Mesendoderm (in vitro differentiated cells): ENCODE results near the gene FNIP1.

Experiments used
- DNase-seq: peaks from one replicate; pipeline ENCODE4 v3.0.0; 2013
- H2AK5ac ChIP-seq: 2 replicates; pipeline ENCODE4 v1.6.1; 2013; ENCODE audit warnings: low read length, inconsistent platforms
- H2BK120ac ChIP-seq: 2 replicates; pipeline ENCODE4 v1.6.1; 2013; ENCODE audit warnings: low read depth, mild to moderate bottlenecking, low read length, moderate library complexity, mixed read lengths
- H2BK15ac ChIP-seq: replicated peaks from 2 replicates; pipeline ENCODE4 v1.6.1; 2013; ENCODE audit warnings: low read depth, mild to moderate bottlenecking, moderate library complexity
- H2BK5ac ChIP-seq: 2 replicates; pipeline ENCODE4 v1.6.1; 2013; ENCODE audit warnings: low read length, inconsistent platforms
- H3K18ac ChIP-seq: 2 replicates; pipeline ENCODE4 v1.6.1; 2013; ENCODE audit warnings: mild to moderate bottlenecking, low read length, mixed read lengths
- H3K23ac ChIP-seq: one replicate; pipeline ENCODE4 v1.6.1; 2013; ENCODE audit warnings: low read length
- H3K27ac ChIP-seq: 2 replicates; pipeline ENCODE4 v1.5.1; 2013; ENCODE audit warnings: low read depth, mild to moderate bottlenecking, inconsistent platforms, low read length, moderate library complexity
- H3K27me3 ChIP-seq: 2 replicates; pipeline ENCODE4 v1.6.1; 2013; ENCODE audit warnings: low read length, control low read depth, mild to moderate bottlenecking, inconsistent platforms; ENCODE audit not compliant: insufficient read depth, poor library complexity
- H3K36me3 ChIP-seq: 2 replicates; pipeline ENCODE4 v1.6.1; 2013; ENCODE audit warnings: low read length, inconsistent platforms; ENCODE audit not compliant: control insufficient read depth, insufficient read depth
- H3K4ac ChIP-seq: one replicate; pipeline ENCODE4 v1.6.1; 2013; ENCODE audit warnings: low read depth, mild to moderate bottlenecking, low read length, moderate library complexity
- H3K4me1 ChIP-seq: 2 replicates; pipeline ENCODE4 v1.6.1; 2013; ENCODE audit warnings: low read depth, low read length, inconsistent platforms; ENCODE audit not compliant: control insufficient read depth
- H3K4me2 ChIP-seq: 2 replicates; pipeline ENCODE4 v1.6.1; 2013; ENCODE audit warnings: low read length
- H3K4me3 ChIP-seq: 2 replicates; pipeline ENCODE4 v1.5.1; 2013; ENCODE audit warnings: mild to moderate bottlenecking, low read length
- H3K56ac ChIP-seq: one replicate; pipeline ENCODE4 v1.6.1; 2013; ENCODE audit warnings: low read length
- H3K79me1 ChIP-seq: 2 replicates; pipeline ENCODE4 v1.6.1; 2013; ENCODE audit warnings: low read length, inconsistent platforms
- H3K79me2 ChIP-seq: 2 replicates; pipeline ENCODE4 v1.6.1; 2013; ENCODE audit warnings: mild to moderate bottlenecking, low read length; ENCODE audit not compliant: control insufficient read depth, insufficient read depth
- H3K9ac ChIP-seq: 2 replicates; pipeline ENCODE4 v1.6.1; 2013; ENCODE audit warnings: low read length, inconsistent platforms
- H4K5ac ChIP-seq: one replicate; pipeline ENCODE4 v1.6.1; 2013; ENCODE audit warnings: low read length
- H4K8ac ChIP-seq: one replicate; pipeline ENCODE4 v1.6.1; 2013; ENCODE audit warnings: low read depth, mild to moderate bottlenecking, control low read depth, low read length, moderate library complexity
- WGBS: extraction: QIAGEN DNeasy Blood & Tissue Kit; methylation state at CpG from one replicate; pipeline ENCODE4 v1.1.7; 2013; ENCODE audit warnings: low lambda C conversion rate, missing lambda C conversion rate; ENCODE audit not compliant: insufficient coverage; ENCODE audit errors: extremely low coverage; 5-methylcytosine and 5-hydroxymethylcytosine counted together

The FNIP1 gene

GRCh38 chr5:131825404-131826013 lies 28.7 kb upstream of the FNIP1 start:
- WGBS, result no CpG with 5 or more reads among the region's 2 CpGs
- H3K27ac ChIP-seq, result no peak overlapping the region
- H2AK5ac ChIP-seq, result no peak overlapping the region
- H3K4me3 ChIP-seq, result no peak overlapping the region
- no peak overlapping the region for H2BK120ac ChIP-seq
- H2BK15ac ChIP-seq, result no peak overlapping the region
- no peak overlapping the region for H3K56ac ChIP-seq
- no peaks in the 10 kb centered on the region for H3K79me2 ChIP-seq
- H3K4ac ChIP-seq, result no peak overlapping the region
- H2BK5ac ChIP-seq, result no peak overlapping the region
- H4K8ac ChIP-seq, result no peak overlapping the region
- DNase-seq, result peak; percentile 28
- H3K23ac ChIP-seq, result no peak overlapping the region
- no peak overlapping the region for H3K9ac ChIP-seq
- H3K18ac ChIP-seq, result no peak overlapping the region
- H3K79me1 ChIP-seq, result no peaks in the 10 kb centered on the region
- no peaks in the 10 kb centered on the region for H3K27me3 ChIP-seq
- no peaks in the 10 kb centered on the region for H3K36me3 ChIP-seq
- no peak overlapping the region for H4K5ac ChIP-seq
- H3K4me1 ChIP-seq, result no peaks in the 10 kb centered on the region
- no peak overlapping the region for H3K4me2 ChIP-seq

DNA sequence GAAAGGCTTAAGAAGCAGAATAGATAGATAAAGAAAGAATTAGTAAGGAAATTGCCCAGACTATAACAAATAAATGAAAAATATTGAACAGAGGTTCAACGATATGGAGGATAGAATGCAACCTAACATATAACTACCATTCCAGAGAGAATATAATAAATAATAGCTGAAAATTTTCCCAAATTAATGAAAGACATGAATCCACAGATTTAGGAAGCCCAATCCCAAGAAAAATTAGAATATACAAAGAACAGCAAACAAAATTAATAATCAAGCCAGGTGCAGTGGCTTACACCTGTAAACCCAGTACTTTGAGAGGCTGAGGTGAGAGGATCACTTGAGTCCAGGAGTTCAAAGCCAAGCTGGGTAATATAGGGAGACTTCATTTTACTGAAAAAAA lies 27.8 kb upstream of the FNIP1 start:
- no peak overlapping the region for H2BK15ac ChIP-seq
- no peak for DNase-seq
- H3K4me3 ChIP-seq, result no peak overlapping the region
- no CpG with 5 or more reads among the region's 1 CpG for WGBS
- no peak overlapping the region for H3K4me2 ChIP-seq
- H3K79me2 ChIP-seq, result no peaks in the 10 kb centered on the region
- H3K4ac ChIP-seq, result no peak overlapping the region
- H2BK120ac ChIP-seq, result no peak overlapping the region
- no peak overlapping the region for H3K23ac ChIP-seq
- H4K5ac ChIP-seq, result no peak overlapping the region
- no peak overlapping the region for H2BK5ac ChIP-seq
- no peak overlapping the region for H3K9ac ChIP-seq
- H3K4me1 ChIP-seq, result no peaks in the 10 kb centered on the region
- H3K79me1 ChIP-seq, result no peaks in the 10 kb centered on the region
- no peak overlapping the region for H4K8ac ChIP-seq
- no peak overlapping the region for H3K18ac ChIP-seq
- H3K36me3 ChIP-seq, result no peaks in the 10 kb centered on the region
- H2AK5ac ChIP-seq, result no peak overlapping the region
- no peak overlapping the region for H3K27ac ChIP-seq
- H3K56ac ChIP-seq, result no peak overlapping the region
- H3K27me3 ChIP-seq, result no peaks in the 10 kb centered on the region

DNA sequence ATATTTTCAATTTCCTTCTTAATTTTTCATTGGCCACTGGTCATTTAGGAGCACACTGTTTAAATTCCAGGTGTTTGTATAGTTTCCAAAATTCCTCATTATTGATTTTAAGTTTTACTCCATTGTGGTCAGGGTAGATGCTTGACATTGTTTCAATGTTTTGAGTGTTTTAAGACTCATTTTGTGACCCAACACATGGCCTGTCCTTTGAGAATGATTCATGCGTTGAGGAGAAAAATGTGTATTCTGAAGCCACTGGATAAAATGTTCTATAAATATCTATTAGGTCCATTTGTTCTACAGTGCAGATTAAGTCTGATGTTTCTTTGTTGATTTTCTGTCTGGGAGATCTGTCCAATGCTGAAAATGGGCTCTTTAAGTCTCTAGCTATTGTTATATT lies 24.4 kb upstream of the FNIP1 start:
- Histone ChIP-seq H4K8ac (no peak overlapping the region), H3K27me3 (no peaks in the 10 kb centered on the region), H3K4me1 (no peaks in the 10 kb centered on the region), H4K5ac (no peak overlapping the region), H3K23ac (no peak overlapping the region), H3K4me3 (no peak overlapping the region), H2AK5ac (no peak overlapping the region), H3K56ac (no peak overlapping the region), H3K79me2 (no peaks in the 10 kb centered on the region), H2BK15ac (no peak overlapping the region), H3K79me1 (no peaks in the 10 kb centered on the region), H2BK120ac (no peak overlapping the region), H3K9ac (no peak overlapping the region), H3K36me3 (no peaks in the 10 kb centered on the region), H3K4me2 (no peak overlapping the region), H2BK5ac (no peak overlapping the region), H3K4ac (no peak overlapping the region), H3K18ac (no peak overlapping the region), H3K27ac (no peak overlapping the region)
- DNase-seq, result no peak
- WGBS, result no CpG with 5 or more reads among the region's 1 CpG

DNA sequence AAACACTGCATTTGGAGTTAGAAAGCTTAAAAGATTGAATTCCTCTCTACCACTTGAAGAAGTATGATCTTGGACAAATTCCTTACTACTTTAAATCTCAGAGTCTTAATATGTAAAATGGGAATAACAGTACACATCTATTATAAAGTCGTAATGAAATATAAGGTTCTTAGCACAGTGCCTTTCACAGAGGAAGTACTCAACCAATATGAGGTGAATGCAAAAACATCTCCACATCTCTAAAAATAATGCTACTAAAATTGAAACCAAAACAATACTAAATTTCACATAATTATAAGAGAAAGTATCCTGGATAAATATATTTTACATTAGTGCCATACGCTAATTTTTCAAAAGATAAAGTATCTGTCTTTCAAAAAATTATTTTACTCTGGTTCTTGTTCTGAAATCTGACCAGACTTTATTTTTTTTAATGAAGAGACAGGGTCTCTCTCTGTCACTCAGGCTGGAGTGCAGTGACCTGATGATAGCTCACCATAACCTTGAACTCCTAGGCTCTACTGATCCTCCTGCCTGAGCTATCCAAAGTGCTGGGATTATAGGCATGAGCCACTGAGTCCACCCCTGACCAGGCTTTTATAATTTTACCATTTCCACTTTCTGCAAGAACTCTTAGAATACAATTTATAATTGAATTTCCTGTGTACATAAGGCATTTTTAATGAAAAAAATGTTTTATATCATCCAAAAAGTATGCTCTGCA lies 21.3 kb upstream of the FNIP1 start:
- no peak overlapping the region for H3K4me2 ChIP-seq
- H3K4me1 ChIP-seq, result peaks cover 5% of the 10 kb centered on the region
- no peaks in the 10 kb centered on the region for H3K79me1 ChIP-seq

GRCh38 chr5:131814990-131815389 lies 18.2 kb upstream of the FNIP1 start:
- Histone ChIP-seq H3K27me3 (no peaks in the 10 kb centered on the region), H2AK5ac (no peak overlapping the region), H3K79me2 (no peaks in the 10 kb centered on the region), H3K27ac (no peak overlapping the region), H2BK5ac (no peak overlapping the region), H3K79me1 (no peaks in the 10 kb centered on the region), H3K56ac (no peak overlapping the region), H3K23ac (no peak overlapping the region), H2BK15ac (no peak overlapping the region), H2BK120ac (no peak overlapping the region), H3K4me2 (no peak overlapping the region), H3K18ac (no peak overlapping the region), H3K4ac (no peak overlapping the region), H4K8ac (no peak overlapping the region), H3K4me3 (no peak overlapping the region), H4K5ac (no peak overlapping the region), H3K4me1 (peaks cover 5% of the 10 kb centered on the region), H3K36me3 (no peaks in the 10 kb centered on the region), H3K9ac (no peak overlapping the region)
- no CpG with 5 or more reads among the region's 2 CpGs for WGBS
- peak; percentile 93 for DNase-seq

More for the DNA sequence above, 21.3 kb upstream of the FNIP1 start:
- no peak for DNase-seq
- H3K4ac ChIP-seq, result no peak overlapping the region
- H3K4me3 ChIP-seq, result no peak overlapping the region
- no peak overlapping the region for H3K9ac ChIP-seq
- H3K27me3 ChIP-seq, result no peaks in the 10 kb centered on the region
- no peak overlapping the region for H4K8ac ChIP-seq
- no peak overlapping the region for H2AK5ac ChIP-seq
- H3K36me3 ChIP-seq, result no peaks in the 10 kb centered on the region
- no CpG with 5 or more reads among the region's 2 CpGs for WGBS
- H2BK5ac ChIP-seq, result no peak overlapping the region
- H4K5ac ChIP-seq, result no peak overlapping the region
- no peak overlapping the region for H3K56ac ChIP-seq
- no peak overlapping the region for H3K23ac ChIP-seq
- H3K27ac ChIP-seq, result no peak overlapping the region
- H2BK15ac ChIP-seq, result no peak overlapping the region
- H3K18ac ChIP-seq, result no peak overlapping the region
- H3K79me2 ChIP-seq, result no peaks in the 10 kb centered on the region
- H2BK120ac ChIP-seq, result no peak overlapping the region
